Esophagus squamous epithelium (tissue), 4 donors: ENCODE results near the gene TMEM135.

Experiments
- POLR2A ChIP-seq, 4 donors: fragments of 450-650 bp; IDR thresholded peaks; one replicate each; pipeline ENCODE4 v1.6.1; 2017; ENCODE audit warnings: antibody characterized with exemption in 4 of 4, mild to moderate bottlenecking in 4 of 4, moderate library complexity in 3 of 4
- TF ChIP-seq, protein P1 (sequence below), 6 experiments: fragments of 450-650 bp in 4 of 6; fragments of 200-600 bp in 2 of 6; sonication (generic) in 2 of 6; IDR thresholded peaks; one replicate each; pipeline ENCODE4 v1.5.1; 2016 to 2019; ENCODE audit warnings: antibody characterized with exemption in 6 of 6, mild to moderate bottlenecking in 4 of 6, moderate library complexity in 4 of 6

GRCh38 chr11:87179621-87180020 lies 141.9 kb downstream of the TMEM135 start:
- TF ChIP-seq, protein P1, sequence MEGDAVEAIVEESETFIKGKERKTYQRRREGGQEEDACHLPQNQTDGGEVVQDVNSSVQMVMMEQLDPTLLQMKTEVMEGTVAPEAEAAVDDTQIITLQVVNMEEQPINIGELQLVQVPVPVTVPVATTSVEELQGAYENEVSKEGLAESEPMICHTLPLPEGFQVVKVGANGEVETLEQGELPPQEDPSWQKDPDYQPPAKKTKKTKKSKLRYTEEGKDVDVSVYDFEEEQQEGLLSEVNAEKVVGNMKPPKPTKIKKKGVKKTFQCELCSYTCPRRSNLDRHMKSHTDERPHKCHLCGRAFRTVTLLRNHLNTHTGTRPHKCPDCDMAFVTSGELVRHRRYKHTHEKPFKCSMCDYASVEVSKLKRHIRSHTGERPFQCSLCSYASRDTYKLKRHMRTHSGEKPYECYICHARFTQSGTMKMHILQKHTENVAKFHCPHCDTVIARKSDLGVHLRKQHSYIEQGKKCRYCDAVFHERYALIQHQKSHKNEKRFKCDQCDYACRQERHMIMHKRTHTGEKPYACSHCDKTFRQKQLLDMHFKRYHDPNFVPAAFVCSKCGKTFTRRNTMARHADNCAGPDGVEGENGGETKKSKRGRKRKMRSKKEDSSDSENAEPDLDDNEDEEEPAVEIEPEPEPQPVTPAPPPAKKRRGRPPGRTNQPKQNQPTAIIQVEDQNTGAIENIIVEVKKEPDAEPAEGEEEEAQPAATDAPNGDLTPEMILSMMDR (IDR thresholded peaks at IDR 0.05) = no peak
- TF ChIP-seq POLR2A (IDR thresholded peaks at IDR 0.05) = no peak
